HG03521 (cell line): ENCODE measurements around the gene MAST4.
"Not testable (repeated sequence)": the region's sequence is repeated elsewhere in the genome, so short reads cannot be mapped to it uniquely, and the experiment has no call there.

Experiments used
- ATAC-seq: cut with Tn5 transposase; IDR thresholded peaks from one replicate; pipeline ENCODE4 v1.9.1; 2021; ENCODE audit warnings: mild to moderate bottlenecking, moderate library complexity; ENCODE audit not compliant: unreplicated experiment

The MAST4 gene

DNA sequence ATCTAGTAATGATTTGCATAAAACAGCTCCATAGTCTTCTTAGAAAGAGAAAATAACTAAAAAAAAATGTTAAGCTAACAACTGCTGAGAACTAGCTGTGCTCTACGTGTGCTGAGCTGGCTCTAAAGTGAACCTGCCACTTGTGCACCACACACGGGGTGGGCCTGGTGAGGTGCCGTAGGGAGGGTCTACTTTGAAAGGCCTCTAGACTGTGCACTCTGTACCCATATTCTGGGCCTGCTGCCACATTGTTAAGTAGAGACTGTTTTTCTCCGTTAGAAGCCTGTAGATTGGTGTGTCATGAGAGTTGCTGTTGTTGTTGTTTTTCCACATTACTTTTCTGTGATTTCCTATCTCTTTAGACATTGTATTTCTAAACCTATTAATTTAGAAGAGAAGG lies 506.5 kb downstream of the MAST4 start:
- ATAC-seq: no peak

DNA sequence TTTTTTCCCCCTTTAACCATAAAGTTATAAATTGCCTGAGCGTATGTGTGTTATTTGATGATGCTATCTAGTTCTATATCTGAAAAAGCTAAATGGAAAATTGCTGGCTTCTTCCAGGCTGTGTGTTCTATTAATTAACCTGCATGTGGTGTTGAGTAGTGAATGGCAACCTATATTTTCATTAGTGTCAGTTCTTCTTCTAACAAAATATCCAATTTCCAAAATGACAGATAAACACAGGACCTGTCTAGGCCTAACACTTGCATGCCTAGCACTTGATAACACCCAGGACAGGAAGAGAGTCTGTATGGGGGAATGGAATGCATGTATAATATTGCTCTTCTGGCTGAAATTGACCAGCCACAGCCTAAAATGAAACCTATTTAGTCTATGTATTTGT lies 508.7 kb downstream of the MAST4 start:
- ATAC-seq: no peak

DNA sequence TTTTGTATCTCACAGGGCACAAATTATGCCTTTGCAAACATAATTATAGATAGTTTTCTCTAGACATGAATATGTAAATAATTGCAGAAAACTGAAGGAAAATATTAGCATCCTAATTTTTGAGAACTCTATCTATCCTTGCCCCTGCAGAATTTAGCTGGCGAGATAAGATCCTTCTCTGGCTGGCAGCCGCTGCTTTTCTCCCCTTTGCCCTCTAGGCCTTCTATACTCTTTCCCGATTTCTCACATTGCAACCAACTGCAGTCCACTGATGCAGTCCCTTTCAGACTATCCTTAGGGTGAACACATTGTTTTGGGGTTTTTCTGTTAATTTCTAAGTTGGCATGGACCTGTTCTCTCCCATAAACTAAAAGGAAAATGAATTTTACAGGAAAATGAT lies 509.1 kb downstream of the MAST4 start:
- ATAC-seq: no peak

DNA sequence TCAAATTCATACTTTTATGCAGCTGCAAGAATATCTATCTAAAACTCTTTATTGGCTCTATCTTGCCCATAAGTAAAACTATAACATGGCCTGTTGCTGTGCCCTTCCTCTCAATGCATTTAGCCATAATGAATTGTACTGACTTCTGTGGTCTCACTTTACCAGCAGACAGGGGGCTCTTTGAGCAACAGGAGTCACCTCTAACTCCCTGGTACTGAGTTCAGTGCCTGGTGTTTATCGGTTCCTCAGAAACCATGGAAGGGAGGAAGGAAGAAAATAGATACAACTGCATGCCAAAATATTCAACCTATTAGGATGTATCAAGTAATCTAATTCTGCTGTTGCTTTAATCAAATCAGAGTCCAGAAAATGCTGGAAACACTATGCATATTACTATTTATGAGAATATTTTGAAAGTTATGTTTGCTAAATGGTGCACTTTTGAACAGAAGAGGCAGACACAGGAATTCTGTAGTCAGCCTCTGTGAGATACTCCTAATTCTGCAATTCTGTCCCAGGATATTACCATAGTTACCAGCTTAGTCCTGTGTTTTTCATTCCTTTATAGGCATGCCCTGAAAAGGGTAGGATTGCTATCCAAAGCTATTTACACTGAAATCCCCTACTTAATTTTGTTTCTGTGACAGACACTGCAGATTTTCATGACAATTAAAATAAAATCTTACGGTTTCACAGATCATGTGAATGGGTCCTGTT lies 510.6 kb downstream of the MAST4 start:
- ATAC-seq: no peak

DNA sequence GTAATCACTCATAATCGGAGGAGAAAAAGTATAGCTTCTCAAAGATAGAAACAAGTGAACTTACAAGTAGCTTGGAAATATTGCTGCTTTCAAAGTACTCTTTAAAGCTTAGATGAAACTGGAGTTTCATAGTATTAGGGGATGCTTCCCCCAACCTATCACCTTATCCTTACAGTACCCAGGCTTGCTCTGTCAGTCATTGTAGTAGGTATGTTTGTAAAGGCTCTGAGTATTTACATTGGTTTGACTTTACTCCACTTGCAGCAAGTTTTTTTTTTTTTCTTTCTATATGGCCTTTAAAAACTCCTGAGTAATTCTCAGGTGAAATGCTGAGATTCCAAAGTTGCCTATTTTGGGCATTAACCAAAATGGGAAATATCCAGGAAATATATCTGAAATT lies 515.6 kb downstream of the MAST4 start:
- ATAC-seq: no peak

DNA sequence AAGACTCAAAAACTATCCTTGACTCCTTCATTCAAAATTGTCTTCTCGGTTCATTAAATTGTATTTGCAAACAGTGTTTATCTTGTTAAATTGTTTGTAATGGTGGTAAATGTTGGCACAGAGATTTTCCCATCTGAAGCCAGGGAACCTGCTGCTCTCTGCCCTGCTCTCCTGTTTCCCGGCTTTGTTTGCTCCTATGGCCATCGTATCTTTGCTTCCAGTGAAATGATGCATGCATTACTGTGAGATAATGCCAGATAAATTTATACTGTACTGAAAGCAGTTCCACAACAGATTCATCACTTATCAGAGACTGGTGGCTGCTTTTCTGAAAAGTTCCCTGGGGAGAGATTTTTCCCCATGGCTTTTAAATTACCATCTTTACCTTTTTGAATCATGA lies 519.1 kb downstream of the MAST4 start:
- ATAC-seq: no peak

DNA sequence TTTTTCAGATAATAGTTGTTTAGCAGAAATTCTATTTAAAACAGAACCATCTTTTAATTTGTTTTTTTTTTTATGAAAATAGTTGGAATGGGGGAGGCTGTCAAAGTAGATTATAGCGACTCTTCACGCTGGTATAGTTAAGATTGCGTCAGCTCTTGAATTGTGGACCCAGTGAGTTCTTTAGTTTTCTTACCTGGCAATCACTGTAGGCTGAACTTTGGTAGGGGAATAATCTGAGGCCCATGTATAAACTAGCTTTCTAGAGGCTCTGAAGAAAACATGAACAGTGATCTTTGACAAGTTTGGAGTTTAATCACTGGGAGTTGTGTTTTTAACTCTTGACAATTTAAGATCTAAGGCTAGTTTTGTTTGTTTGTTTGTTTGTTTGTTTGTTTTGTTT lies 519.6 kb downstream of the MAST4 start:
- ATAC-seq: no peak

DNA sequence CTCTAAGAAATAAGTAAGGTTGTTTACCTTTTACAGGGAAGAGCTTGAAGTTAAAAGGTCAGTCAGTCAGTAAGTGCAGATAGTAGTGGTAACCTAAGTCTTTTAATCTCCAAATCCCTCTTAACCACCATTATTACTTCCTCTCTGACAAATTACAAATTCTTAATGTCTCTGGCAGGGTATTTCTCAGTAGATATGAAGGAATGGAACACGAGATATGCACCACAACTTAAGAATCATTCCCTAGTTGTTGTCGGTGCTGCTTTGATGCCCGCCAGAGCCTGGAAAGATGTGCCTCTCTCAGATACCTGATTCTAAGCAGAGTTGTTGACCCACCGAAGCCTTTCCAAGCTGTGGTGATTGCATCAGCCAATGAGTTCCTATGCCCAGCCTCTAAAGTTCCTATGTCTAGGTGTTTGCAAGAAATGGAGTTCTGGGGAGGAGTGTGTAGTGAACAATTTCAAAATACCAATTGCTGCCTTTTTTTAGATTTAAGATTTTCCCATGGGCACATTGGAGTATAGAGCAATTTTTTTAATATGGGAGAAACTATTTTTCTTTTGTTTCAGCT lies 521.9 kb downstream of the MAST4 start:
- no peak for ATAC-seq

DNA sequence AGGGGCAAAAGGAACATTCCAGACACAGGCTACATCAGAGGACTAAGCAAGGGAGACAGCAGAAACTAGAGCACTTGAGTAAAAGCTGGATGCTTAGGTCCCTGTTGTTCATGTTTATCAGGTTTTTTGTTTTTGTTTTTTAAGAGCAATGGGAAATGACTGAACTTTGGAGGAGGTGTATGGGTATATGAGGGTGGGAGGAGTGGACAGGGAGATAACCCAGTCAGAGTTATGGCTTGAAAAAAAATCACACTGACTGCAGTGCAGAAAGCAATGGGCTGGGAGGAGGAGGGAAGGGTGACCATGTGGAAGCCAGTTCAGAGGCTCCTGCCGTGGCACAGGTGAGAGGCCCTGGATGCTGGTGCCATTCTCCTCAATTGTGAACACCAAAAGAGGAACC lies 522.8 kb downstream of the MAST4 start:
- ATAC-seq: no peak

DNA sequence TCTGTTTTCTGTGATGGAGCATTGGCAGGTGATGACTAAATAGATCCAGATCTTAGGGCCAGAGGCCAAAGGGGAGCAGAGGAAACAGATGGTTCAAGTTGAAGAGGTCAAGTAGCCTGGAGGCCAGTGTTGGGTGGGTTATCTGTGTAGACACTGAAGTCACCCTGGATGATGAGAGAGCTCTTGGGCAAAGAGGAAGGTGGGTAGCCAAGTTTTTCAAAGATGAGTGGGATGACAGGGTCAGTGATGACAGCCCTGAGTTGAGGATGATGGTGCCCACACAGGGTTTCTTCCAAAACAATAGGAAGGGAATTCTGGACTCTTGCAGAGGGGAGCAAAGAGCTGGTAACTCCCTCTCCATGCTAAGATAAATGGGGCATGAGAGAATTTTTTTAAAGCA lies 523.8 kb downstream of the MAST4 start:
- no peak for ATAC-seq

DNA sequence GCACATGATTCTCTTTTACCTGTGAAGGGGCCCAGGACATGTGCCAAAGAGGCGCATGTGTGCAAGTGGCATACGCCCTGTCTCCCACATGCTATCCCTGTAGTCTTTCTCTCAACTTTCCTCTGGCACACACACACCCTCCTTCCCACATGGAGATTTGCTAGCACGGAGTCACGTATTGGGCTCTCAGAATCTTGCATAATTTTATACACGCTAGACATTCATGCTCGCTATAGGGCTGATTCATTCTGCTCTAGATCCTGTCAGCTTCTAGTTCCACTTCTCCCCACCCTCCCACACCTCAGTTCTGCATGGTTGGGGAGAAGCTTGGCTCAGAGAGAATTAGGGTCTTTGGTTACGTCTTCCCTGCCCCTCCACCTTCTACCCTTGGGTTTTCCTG lies 527.6 kb downstream of the MAST4 start:
- ATAC-seq: no peak

DNA sequence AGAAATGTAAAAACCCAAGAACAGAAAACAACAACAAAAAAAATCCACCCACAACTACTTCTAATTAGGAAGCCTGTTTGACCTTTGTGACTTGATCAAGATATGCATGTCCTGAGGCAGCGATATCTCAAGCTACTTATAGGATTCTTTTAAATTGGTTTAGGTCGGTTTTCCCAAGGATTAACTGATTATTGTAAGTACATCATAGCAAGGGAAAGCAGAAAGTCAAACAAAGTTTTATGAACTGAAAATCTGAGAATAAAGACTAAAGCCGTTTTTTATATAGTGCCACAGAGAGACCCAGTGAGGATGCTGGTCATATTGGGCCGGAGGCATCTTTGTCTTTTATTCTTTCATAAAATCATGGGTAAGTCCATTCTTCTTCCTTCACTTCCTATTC lies 528.4 kb downstream of the MAST4 start:
- no peak for ATAC-seq

DNA sequence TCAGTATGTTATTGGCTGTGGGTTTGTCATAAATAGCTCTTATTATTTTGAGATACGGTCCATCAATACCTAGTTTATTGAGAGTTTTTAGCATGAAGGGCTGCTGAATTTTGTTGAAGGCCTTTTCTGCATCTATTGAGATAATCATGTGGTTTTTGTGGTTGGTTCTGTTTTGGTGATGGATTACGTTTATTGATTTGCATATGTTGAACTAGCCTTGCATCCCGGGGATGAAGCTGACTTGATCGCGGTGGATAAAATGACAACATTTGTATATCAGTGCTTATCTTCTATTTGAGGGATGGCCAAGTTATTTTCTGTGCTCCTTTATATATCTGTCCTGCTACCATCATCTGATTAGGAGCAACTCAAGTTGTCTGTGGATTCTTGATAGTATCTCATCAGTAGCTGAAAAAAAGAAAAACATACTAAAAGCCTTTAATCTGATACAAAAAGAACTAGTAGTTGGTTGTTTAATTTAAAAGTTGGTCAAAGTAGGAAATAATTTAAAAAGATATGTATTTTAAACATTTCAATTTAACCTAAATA lies 531.2 kb downstream of the MAST4 start:
- not testable (repeated sequence) for ATAC-seq

DNA sequence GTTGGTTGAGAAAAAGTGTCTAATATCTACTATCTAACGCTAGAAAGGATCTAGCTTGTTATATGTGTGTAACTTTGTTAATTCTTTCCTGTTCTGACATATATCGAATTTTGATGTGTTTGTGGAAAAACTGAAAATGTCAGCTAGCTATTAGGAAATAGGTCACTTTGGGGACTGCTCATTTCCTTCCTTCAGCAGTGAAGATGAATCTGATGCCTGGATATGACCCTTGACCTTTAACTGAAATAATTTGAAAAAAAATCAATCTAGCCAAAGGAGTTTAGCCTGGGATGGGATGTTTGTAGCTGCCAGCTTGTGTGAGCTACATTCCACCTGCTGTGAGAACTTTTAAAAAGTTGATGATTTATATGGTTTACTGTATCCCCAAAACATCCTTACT lies 533.6 kb downstream of the MAST4 start:
- no peak for ATAC-seq

DNA sequence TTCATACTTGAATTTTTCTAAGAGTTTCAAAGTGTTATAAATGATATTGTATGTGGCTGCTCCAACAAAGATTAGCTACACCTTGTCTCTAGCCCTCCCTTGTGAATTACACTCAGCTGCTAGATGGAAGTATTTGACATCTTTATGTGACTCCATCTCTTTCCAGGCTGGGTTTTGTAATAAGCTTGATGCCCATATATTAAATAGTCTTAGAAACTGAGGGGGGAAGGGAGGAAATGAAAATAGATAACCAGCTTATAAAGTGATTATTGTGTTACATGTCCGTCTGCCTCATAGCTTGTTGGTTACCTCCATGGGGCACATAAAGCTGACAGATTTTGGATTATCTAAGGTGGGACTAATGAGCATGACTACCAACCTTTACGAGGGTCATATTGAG lies 537.0 kb downstream of the MAST4 start:
- no peak for ATAC-seq

DNA sequence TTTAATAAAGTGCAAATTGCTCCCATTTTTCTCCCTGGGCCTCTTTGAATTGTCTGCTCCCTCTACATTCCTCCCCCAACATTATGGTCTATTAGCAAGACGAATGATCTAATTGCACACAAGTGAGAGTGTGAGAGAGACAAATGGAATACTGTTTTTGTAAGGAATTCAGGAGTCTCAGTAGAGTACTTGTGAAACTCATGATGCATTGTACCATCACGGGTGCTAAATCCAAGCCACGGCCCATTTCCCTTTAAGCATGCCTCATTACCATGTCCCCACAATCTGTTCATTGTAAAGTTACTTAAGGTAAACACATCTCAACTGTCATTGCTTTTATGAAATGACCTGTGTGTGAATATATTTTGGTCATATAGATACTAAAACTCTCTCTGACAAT lies 537.6 kb downstream of the MAST4 start:
- no peak for ATAC-seq

DNA sequence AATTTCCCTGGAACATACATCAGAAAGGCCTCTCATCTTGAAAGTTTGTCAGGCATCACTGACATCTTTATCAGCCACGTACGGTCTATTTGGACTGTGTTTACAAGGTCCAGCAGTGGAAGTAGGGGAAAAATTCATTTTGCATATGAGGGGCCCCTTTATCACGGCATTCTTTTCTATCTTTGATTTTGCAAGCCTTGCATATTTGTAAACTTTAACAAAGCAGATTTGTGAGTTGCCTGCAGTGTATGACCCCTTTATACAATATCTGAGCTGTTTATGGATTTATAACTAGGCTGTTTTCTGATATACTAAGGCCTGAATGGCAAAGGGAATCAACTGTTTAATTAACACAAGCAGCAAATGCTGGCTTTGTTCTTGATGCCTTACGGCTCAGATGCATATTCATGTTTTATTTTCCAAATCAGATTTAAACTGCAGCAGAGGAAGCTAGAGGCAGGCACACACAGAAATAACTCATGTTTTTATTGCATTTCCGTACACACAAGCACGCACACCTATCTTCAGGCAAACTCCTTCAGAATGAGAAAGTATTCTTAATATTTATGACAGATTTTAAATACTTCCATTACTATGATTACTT lies 539.3 kb downstream of the MAST4 start:
- ATAC-seq: no peak

DNA sequence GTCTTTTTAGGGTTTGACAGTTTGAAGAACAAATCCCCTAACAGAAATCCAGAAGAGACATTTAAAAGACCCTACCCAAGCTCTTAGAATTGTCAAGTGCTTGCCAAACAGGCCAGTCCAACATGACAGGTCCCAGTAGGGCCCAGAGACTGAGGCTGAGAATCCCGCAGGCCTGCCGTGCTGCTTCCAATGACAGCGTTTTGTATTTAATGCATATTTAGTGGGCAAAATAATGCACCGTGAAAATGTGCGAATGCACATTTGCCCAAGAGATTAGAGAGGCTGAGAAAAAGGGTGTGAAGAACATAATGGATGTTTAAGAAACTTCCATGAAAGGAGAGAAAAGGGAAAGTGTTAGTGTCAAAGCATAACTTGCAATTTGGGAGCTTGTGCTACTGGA lies 542.8 kb downstream of the MAST4 start:
- ATAC-seq: no peak

DNA sequence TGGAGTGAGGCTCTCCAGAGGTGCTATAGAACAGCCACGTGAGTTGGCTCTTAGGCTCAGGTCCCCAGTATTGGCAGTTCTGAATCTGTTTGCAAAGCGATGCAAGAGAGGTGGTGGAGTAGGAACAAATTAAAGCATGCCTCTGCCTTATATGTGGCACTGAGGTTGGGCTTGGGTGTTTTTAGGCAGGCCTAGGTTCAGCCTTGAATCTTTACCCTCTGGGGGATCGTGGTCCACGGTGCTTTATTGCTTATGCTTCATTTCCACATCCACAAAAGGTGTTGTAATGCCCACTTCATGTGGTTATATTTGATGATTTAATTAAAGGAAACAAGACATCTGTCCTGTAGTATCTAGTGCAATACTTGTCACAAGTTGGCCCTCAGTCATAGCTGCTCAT lies 544.2 kb downstream of the MAST4 start:
- ATAC-seq: no peak

DNA sequence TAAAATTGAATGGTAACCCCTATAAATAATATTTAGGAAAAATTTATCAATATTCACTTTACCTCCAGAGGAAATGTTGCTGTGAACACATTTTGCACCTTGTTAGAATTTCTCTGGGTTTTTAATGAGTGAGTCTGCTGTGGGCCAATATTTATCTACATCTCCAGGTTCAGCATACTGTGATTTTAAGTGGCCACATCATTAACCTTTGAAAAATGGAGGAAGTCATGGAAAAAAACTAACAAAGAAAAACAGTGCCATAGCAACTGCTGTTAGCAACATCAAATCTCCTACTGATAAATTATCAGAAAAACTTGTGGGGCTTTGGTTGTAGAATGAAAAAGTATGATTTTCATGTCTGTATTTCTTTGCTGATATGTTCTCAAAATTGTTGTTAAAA lies 545.5 kb downstream of the MAST4 start:
- no peak for ATAC-seq

DNA sequence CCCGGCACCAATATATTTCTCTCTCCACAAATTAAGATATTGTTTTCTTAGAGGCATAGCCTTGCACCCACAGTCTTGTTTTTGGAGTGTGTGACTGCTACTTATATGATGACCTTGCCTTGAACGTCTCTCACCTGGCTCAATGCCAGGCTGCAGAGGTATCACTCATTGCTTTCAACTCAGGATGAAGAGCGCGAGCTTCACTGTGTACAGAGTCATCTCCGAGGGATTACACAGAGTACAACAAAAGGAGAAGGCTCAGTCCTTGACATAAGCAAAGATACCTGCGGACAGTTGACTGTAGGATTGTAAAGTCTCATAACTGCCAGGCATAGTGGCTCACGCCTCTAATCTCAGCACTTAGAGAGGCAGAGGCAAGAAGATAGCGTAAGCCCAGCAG lies 546.6 kb downstream of the MAST4 start:
- no peak for ATAC-seq

DNA sequence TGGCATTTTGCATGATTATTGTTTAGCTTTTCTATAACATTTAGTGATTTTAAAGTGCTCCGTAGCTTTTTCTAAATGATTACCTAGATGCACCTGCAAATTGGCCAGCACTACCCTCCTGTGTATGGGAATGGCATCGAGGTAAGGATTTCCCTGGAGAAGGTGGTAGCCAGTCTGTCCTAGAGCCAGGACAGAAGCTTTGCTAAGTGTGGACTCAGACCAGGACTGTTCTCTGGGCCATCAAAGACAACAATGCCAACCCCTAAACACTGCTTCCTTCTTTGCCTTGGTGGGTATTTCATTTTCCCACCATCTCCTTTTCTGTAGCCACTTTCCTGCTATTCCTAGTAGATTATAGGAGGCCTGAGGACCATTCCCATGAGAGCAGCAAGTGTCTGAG lies 547.4 kb downstream of the MAST4 start:
- no peak for ATAC-seq
